Measurements from ENCODE around the gene DOC2B. TPM values are rescaled to one million over a fixed set of nuclear protein-coding genes. Genes with fewer than 3 reads are reported as not detected.

DOC2B gene
- polyA plus RNA-seq, 1 donor from 2014 or later: 4.8 TPM

DNA sequence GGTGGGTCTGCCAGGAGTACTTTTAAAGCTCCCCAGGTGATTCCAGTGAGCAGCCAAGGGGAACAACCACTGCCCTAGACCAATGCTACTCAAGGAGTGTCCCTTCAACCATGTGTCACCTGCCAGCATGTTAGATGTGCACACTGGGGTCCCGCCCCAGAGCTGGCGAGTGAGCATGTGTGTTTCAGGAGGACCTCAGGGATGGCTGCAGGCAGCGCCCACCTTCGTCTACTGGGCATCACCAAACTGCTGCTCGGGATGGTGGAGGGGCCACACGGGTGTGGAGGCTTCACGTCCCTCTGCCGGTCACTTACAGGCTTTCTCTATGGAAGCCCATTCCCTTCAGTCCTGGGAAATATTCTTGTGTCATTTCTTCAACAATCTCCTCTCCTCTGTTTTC is 29.0 kb upstream of the DOC2B start:
- no peaks in the 10 kb centered on the region for H3K36me3 ChIP-seq (ENCODE audit: insufficient read depth, low read length)
- no peaks in the 10 kb centered on the region for H3K9me2 ChIP-seq (ENCODE audit: insufficient read depth, low read length)
- no peak overlapping the region for H3K4me3 ChIP-seq (ENCODE audit: low read length)
- H3K27me3 ChIP-seq (ENCODE audit: insufficient read depth, low read depth, low read length): no peaks in the 10 kb centered on the region
- H3K9me3 ChIP-seq (ENCODE audit: low read length): no peaks in the 10 kb centered on the region
- H3K9ac ChIP-seq (ENCODE audit: low read length): no peak overlapping the region
- no peak overlapping the region for H3K27ac ChIP-seq (ENCODE audit: low read length)
- H3F3A ChIP-seq (ENCODE audit: insufficient read depth, low read length, poor library complexity, severe bottlenecking): no peaks in the 10 kb centered on the region
- no peaks in the 10 kb centered on the region for H4K20me1 ChIP-seq (ENCODE audit: insufficient read depth)
- TF ChIP-seq TAF1 (IDR thresholded peaks at IDR 0.05; ENCODE audit: low read depth) (no peak), RAD21 (conservative IDR thresholded peaks at IDR 0.05) (no peak), SMC3 (conservative IDR thresholded peaks at IDR 0.05; ENCODE audit: poor library complexity) (no peak), EZH2 (IDR thresholded peaks at IDR 0.05; ENCODE audit: borderline replicate concordance, insufficient read depth, low read length, poor library complexity, severe bottlenecking) (no peak), MXI1 (conservative IDR thresholded peaks at IDR 0.05; ENCODE audit: poor library complexity, severe bottlenecking) (no peak), POLR2AphosphoS5 (IDR thresholded peaks at IDR 0.05) (no peak), EP300 (conservative IDR thresholded peaks at IDR 0.05; ENCODE audit: poor library complexity, severe bottlenecking) (no peak)
- TF ChIP-seq, protein P1, sequence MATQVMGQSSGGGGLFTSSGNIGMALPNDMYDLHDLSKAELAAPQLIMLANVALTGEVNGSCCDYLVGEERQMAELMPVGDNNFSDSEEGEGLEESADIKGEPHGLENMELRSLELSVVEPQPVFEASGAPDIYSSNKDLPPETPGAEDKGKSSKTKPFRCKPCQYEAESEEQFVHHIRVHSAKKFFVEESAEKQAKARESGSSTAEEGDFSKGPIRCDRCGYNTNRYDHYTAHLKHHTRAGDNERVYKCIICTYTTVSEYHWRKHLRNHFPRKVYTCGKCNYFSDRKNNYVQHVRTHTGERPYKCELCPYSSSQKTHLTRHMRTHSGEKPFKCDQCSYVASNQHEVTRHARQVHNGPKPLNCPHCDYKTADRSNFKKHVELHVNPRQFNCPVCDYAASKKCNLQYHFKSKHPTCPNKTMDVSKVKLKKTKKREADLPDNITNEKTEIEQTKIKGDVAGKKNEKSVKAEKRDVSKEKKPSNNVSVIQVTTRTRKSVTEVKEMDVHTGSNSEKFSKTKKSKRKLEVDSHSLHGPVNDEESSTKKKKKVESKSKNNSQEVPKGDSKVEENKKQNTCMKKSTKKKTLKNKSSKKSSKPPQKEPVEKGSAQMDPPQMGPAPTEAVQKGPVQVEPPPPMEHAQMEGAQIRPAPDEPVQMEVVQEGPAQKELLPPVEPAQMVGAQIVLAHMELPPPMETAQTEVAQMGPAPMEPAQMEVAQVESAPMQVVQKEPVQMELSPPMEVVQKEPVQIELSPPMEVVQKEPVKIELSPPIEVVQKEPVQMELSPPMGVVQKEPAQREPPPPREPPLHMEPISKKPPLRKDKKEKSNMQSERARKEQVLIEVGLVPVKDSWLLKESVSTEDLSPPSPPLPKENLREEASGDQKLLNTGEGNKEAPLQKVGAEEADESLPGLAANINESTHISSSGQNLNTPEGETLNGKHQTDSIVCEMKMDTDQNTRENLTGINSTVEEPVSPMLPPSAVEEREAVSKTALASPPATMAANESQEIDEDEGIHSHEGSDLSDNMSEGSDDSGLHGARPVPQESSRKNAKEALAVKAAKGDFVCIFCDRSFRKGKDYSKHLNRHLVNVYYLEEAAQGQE (IDR thresholded peaks at IDR 0.05; ENCODE audit: borderline replicate concordance): no peak
- TF ChIP-seq, protein P2, sequence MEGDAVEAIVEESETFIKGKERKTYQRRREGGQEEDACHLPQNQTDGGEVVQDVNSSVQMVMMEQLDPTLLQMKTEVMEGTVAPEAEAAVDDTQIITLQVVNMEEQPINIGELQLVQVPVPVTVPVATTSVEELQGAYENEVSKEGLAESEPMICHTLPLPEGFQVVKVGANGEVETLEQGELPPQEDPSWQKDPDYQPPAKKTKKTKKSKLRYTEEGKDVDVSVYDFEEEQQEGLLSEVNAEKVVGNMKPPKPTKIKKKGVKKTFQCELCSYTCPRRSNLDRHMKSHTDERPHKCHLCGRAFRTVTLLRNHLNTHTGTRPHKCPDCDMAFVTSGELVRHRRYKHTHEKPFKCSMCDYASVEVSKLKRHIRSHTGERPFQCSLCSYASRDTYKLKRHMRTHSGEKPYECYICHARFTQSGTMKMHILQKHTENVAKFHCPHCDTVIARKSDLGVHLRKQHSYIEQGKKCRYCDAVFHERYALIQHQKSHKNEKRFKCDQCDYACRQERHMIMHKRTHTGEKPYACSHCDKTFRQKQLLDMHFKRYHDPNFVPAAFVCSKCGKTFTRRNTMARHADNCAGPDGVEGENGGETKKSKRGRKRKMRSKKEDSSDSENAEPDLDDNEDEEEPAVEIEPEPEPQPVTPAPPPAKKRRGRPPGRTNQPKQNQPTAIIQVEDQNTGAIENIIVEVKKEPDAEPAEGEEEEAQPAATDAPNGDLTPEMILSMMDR (IDR thresholded peaks at IDR 0.05; ENCODE audit: poor library complexity, severe bottlenecking): no peak
- H3K79me2 ChIP-seq (replicated peaks; ENCODE audit: insufficient read depth, low read length): no peaks in the 10 kb centered on the region
- H3K4me2 ChIP-seq (ENCODE audit: low read length): no peak overlapping the region
- H2AFZ ChIP-seq (ENCODE audit: low read depth, low read length): no peak overlapping the region

DNA sequence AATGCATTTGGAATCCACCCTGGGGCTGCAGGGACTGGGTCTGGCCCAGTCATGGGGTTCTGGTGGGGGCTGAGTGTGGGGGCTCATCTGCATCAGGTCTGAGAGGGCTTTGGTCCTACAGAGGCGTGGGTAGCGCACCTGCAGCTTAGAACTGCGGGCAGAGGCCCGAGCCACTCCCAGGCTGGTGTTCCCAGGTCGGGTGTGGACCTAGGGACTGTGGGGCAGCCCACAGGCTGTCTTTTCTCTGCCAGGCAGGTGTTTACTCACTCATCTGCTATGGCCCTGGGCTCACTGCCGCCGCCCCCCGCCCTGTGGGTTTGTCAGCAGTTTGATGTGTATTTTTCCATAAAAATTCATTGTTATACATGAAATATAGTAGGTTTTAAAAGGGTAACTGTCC is 27.0 kb upstream of the DOC2B start:
- Histone ChIP-seq H3K9me3 (ENCODE audit: low read length) (no peaks in the 10 kb centered on the region), H3K9ac (ENCODE audit: low read length) (no peak overlapping the region), H3K27ac (ENCODE audit: low read length) (no peak overlapping the region), H3K4me2 (ENCODE audit: low read length) (no peak overlapping the region), H3K36me3 (ENCODE audit: insufficient read depth, low read length) (no peaks in the 10 kb centered on the region), H4K20me1 (ENCODE audit: insufficient read depth) (no peaks in the 10 kb centered on the region), H3K4me3 (ENCODE audit: low read length) (no peak overlapping the region), H3K27me3 (ENCODE audit: insufficient read depth, low read depth, low read length) (no peaks in the 10 kb centered on the region), H2AFZ (ENCODE audit: low read depth, low read length) (no peak overlapping the region), H3K79me2 (replicated peaks; ENCODE audit: insufficient read depth, low read length) (no peaks in the 10 kb centered on the region), H3K9me2 (ENCODE audit: insufficient read depth, low read length) (no peaks in the 10 kb centered on the region), H3F3A (ENCODE audit: insufficient read depth, low read length, poor library complexity, severe bottlenecking) (no peaks in the 10 kb centered on the region)
- TF ChIP-seq TAF1 (IDR thresholded peaks at IDR 0.05; ENCODE audit: low read depth) (no peak), SMC3 (conservative IDR thresholded peaks at IDR 0.05; ENCODE audit: poor library complexity) (no peak), RAD21 (conservative IDR thresholded peaks at IDR 0.05) (no peak), EZH2 (IDR thresholded peaks at IDR 0.05; ENCODE audit: borderline replicate concordance, insufficient read depth, low read length, poor library complexity, severe bottlenecking) (no peak), MXI1 (conservative IDR thresholded peaks at IDR 0.05; ENCODE audit: poor library complexity, severe bottlenecking) (no peak), EP300 (conservative IDR thresholded peaks at IDR 0.05; ENCODE audit: poor library complexity, severe bottlenecking) (no peak), POLR2AphosphoS5 (IDR thresholded peaks at IDR 0.05) (no peak)
- TF ChIP-seq, protein P1 (IDR thresholded peaks at IDR 0.05; ENCODE audit: borderline replicate concordance): no peak
- TF ChIP-seq, protein P2 (IDR thresholded peaks at IDR 0.05; ENCODE audit: poor library complexity, severe bottlenecking): no peak

Data from neural cell (in vitro differentiated cells).